Stimulated activated memory B cell treated with anti-CD40 and anti-IgM and Interleukin-4, amounts not matched to agents 10 μg/mL and 1 μg/mL and 100 μg/mL, for 72 hours (primary cell): ENCODE measurements around the gene DNAJB2.
A peak's percentile ranks its signal among the peaks of the same experiment; 100 is the strongest.
"Not testable (repeated sequence)": the region's sequence is repeated elsewhere in the genome, so short reads cannot be mapped to it uniquely, and the experiment has no call there.

ENCODE experiments used
- ATAC-seq: fragments of 150-1000 bp; cut with Tn5 transposase; 2 replicates; pipeline ENCODE4 v1.10.0; 2021
- H3K27ac Mint-ChIP-seq: one replicate; pipeline ENCODE4 v1.8.0; 2022; ENCODE audit warnings: mild to moderate bottlenecking, mixed read lengths
- H3K27me3 Mint-ChIP-seq: one replicate; pipeline ENCODE4 v1.8.0; 2022; ENCODE audit warnings: mixed read lengths
- H3K36me3 Mint-ChIP-seq: one replicate; pipeline ENCODE4 v1.8.0; 2022; ENCODE audit warnings: mixed read lengths
- H3K4me1 Mint-ChIP-seq: one replicate; pipeline ENCODE4 v1.8.0; 2022; ENCODE audit warnings: mixed read lengths
- H3K4me3 Mint-ChIP-seq: one replicate; pipeline ENCODE4 v1.8.0; 2022; ENCODE audit warnings: mild to moderate bottlenecking, moderate library complexity, mixed read lengths
- H3K9me3 Mint-ChIP-seq: one replicate; pipeline ENCODE4 v1.8.0; 2022; ENCODE audit warnings: mixed read lengths

Gene DNAJB2

GRCh38 chr2:219252084-219252483 lies 27.1 kb upstream of the DNAJB2 start:
- Mint-ChIP-seq H3K27ac (peak overlapping the region; percentile 91), H3K27me3 (no peaks in the 10 kb centered on the region), H3K9me3 (no peaks in the 10 kb centered on the region), H3K36me3 (peaks cover 54% of the 10 kb centered on the region), H3K4me3 (peak overlapping the region; percentile 77), H3K4me1 (peaks cover 61% of the 10 kb centered on the region)
- no peak for ATAC-seq

GRCh38 chr2:219252570-219252899 lies 26.6 kb upstream of the DNAJB2 start:
- H3K36me3 Mint-ChIP-seq = peaks cover 54% of the 10 kb centered on the region

GRCh38 chr2:219252900-219253752 lies 26.0 kb upstream of the DNAJB2 start, which contains the start of gene TUBA4B:
Gene TUBA4B (plus strand): TSS chr2:219253243. CDS start chr2:219253408, 165 bp downstream.
- H3K4me1 Mint-ChIP-seq = peaks cover 51% of the 10 kb centered on the region
- peak; percentile 40 for ATAC-seq
- H3K27me3 Mint-ChIP-seq = no peaks in the 10 kb centered on the region
- peak within 1 kb of the TSS; percentile 91 for H3K27ac Mint-ChIP-seq
- H3K36me3 Mint-ChIP-seq = peaks cover 51% of the 10 kb centered on the region
- no peaks in the 10 kb centered on the region for H3K9me3 Mint-ChIP-seq
- H3K4me3 Mint-ChIP-seq = peak within 1 kb of the TSS; percentile 77

More at GRCh38 chr2:219252570-219252899, 26.6 kb upstream of the DNAJB2 start:
- H3K27me3 Mint-ChIP-seq = no peaks in the 10 kb centered on the region
- ATAC-seq = no peak
- peak overlapping the region; percentile 77 for H3K4me3 Mint-ChIP-seq
- no peaks in the 10 kb centered on the region for H3K9me3 Mint-ChIP-seq
- peak overlapping the region; percentile 91 for H3K27ac Mint-ChIP-seq
- H3K4me1 Mint-ChIP-seq = peaks cover 57% of the 10 kb centered on the region

- Mint-ChIP-seq H3K9me3 (no peaks in the 10 kb centered on the region), H3K27ac (peak within 1 kb of the TSS; percentile 91), H3K36me3 (peaks cover 42% of the 10 kb centered on the region), H3K4me3 (peak within 1 kb of the TSS; percentile 77), H3K4me1 (peaks cover 42% of the 10 kb centered on the region), H3K27me3 (no peaks in the 10 kb centered on the region)
- peak; percentile 87 for ATAC-seq
Observed at GRCh38 chr2:219253753-219254589, 25.2 kb upstream of the DNAJB2 start, which contains the start of gene TUBA4A. Gene TUBA4A (minus strand): TSS chr2:219253918. CDS start chr2:219253858, 60 bp downstream.

- Mint-ChIP-seq H3K27ac (peak overlapping the region; percentile 91), H3K36me3 (peaks cover 40% of the 10 kb centered on the region), H3K4me3 (peak overlapping the region; percentile 77), H3K9me3 (no peaks in the 10 kb centered on the region), H3K27me3 (no peaks in the 10 kb centered on the region), H3K4me1 (peaks cover 35% of the 10 kb centered on the region)
- peak; percentile 60 for ATAC-seq
Observed at GRCh38 chr2:219254590-219255201, 24.5 kb upstream of the DNAJB2 start.

- not testable (repeated sequence) for H3K36me3 Mint-ChIP-seq, H3K4me1 Mint-ChIP-seq, H3K9me3 Mint-ChIP-seq, H3K27me3 Mint-ChIP-seq, H3K4me3 Mint-ChIP-seq, ATAC-seq, H3K27ac Mint-ChIP-seq
Observed at GRCh38 chr2:219258942-219259341, 20.2 kb upstream of the DNAJB2 start.

GRCh38 chr2:219261024-219261855 lies 17.9 kb upstream of the DNAJB2 start:
- Mint-ChIP-seq H3K27ac (no peak overlapping the region), H3K4me1 (no peaks in the 10 kb centered on the region), H3K36me3 (peaks cover 7% of the 10 kb centered on the region), H3K9me3 (no peaks in the 10 kb centered on the region), H3K27me3 (no peaks in the 10 kb centered on the region), H3K4me3 (no peak overlapping the region)
- ATAC-seq = no peak

GRCh38 chr2:219266232-219266631 lies 12.9 kb upstream of the DNAJB2 start:
- Mint-ChIP-seq H3K27ac (no peak overlapping the region), H3K9me3 (no peaks in the 10 kb centered on the region), H3K27me3 (no peaks in the 10 kb centered on the region), H3K4me3 (no peak overlapping the region), H3K36me3 (no peaks in the 10 kb centered on the region), H3K4me1 (peaks cover 9% of the 10 kb centered on the region)
- no peak for ATAC-seq

GRCh38 chr2:219266886-219267285 lies 12.3 kb upstream of the DNAJB2 start:
- Mint-ChIP-seq H3K4me3 (no peak overlapping the region), H3K9me3 (no peaks in the 10 kb centered on the region), H3K4me1 (peaks cover 16% of the 10 kb centered on the region), H3K27ac (no peak overlapping the region), H3K36me3 (no peaks in the 10 kb centered on the region), H3K27me3 (no peaks in the 10 kb centered on the region)
- ATAC-seq = peak; percentile 12

- Mint-ChIP-seq H3K4me3 (no peak overlapping the region), H3K36me3 (no peaks in the 10 kb centered on the region), H3K9me3 (no peaks in the 10 kb centered on the region), H3K27ac (no peak overlapping the region), H3K27me3 (no peaks in the 10 kb centered on the region), H3K4me1 (peaks cover 16% of the 10 kb centered on the region)
- ATAC-seq = no peak
Observed at GRCh38 chr2:219268294-219268693, 10.9 kb upstream of the DNAJB2 start.

- no peak for ATAC-seq
- Mint-ChIP-seq H3K9me3 (no peaks in the 10 kb centered on the region), H3K36me3 (no peaks in the 10 kb centered on the region), H3K27me3 (no peaks in the 10 kb centered on the region), H3K27ac (no peak overlapping the region), H3K4me3 (no peak overlapping the region), H3K4me1 (peaks cover 26% of the 10 kb centered on the region)
Observed at GRCh38 chr2:219269362-219270054, 9.7 kb upstream of the DNAJB2 start.

GRCh38 chr2:219270055-219270372 lies 9.2 kb upstream of the DNAJB2 start:
- Mint-ChIP-seq H3K4me3 (no peak overlapping the region), H3K36me3 (no peaks in the 10 kb centered on the region), H3K4me1 (peaks cover 31% of the 10 kb centered on the region), H3K9me3 (no peaks in the 10 kb centered on the region), H3K27ac (no peak overlapping the region), H3K27me3 (no peaks in the 10 kb centered on the region)
- no peak for ATAC-seq

- no peak for ATAC-seq
- Mint-ChIP-seq H3K27me3 (no peaks in the 10 kb centered on the region), H3K27ac (no peak overlapping the region), H3K36me3 (no peaks in the 10 kb centered on the region), H3K4me3 (no peak overlapping the region), H3K9me3 (no peaks in the 10 kb centered on the region), H3K4me1 (peaks cover 31% of the 10 kb centered on the region)
Observed at GRCh38 chr2:219271021-219271420, 8.1 kb upstream of the DNAJB2 start.

- Mint-ChIP-seq H3K27me3 (no peaks in the 10 kb centered on the region), H3K27ac (no peak overlapping the region), H3K4me3 (no peak overlapping the region), H3K9me3 (no peaks in the 10 kb centered on the region), H3K4me1 (peaks cover 35% of the 10 kb centered on the region), H3K36me3 (no peaks in the 10 kb centered on the region)
- ATAC-seq = no peak
Observed at GRCh38 chr2:219272356-219272755, 6.8 kb upstream of the DNAJB2 start.
